HCEC 1CT (cell line): ENCODE measurements around the gene RAB11A.

Source experiments
- DNase-seq: peaks from one replicate; pipeline ENCODE4 v3.0.0-alpha.2; 2017

RAB11A gene

GRCh38 chr15:65918357-65918920, 49.1 kb downstream of the RAB11A start:
- DNase-seq, result no peak

- no peak for DNase-seq
Observed at GRCh38 chr15:65918945-65919344, 49.7 kb downstream of the RAB11A start.

GRCh38 chr15:65919353-65919752, 50.1 kb downstream of the RAB11A start:
- no peak for DNase-seq

- no peak for DNase-seq
Observed at GRCh38 chr15:65920121-65920520, 50.8 kb downstream of the RAB11A start.

GRCh38 chr15:65920825-65921309, 51.6 kb downstream of the RAB11A start:
- DNase-seq, result no peak

- DNase-seq, result no peak
Observed at GRCh38 chr15:65921780-65922179, 52.5 kb downstream of the RAB11A start.

- DNase-seq, result no peak
Observed at GRCh38 chr15:65922621-65923020, 53.3 kb downstream of the RAB11A start.

GRCh38 chr15:65923264-65923663, 54.0 kb downstream of the RAB11A start:
- no peak for DNase-seq

GRCh38 chr15:65924004-65924403, 54.7 kb downstream of the RAB11A start:
- DNase-seq, result no peak

GRCh38 chr15:65925338-65925737, 56.0 kb downstream of the RAB11A start:
- DNase-seq, result no peak

- no peak for DNase-seq
Observed at GRCh38 chr15:65926459-65926858, 57.2 kb downstream of the RAB11A start.

GRCh38 chr15:65926899-65927298, 57.6 kb downstream of the RAB11A start:
- DNase-seq, result no peak

GRCh38 chr15:65927545-65927944, 58.3 kb downstream of the RAB11A start:
- DNase-seq, result no peak

GRCh38 chr15:65929573-65929972, 60.3 kb downstream of the RAB11A start:
- DNase-seq, result no peak

GRCh38 chr15:65930134-65930533, 60.8 kb downstream of the RAB11A start:
- no peak for DNase-seq

- no peak for DNase-seq
Observed at GRCh38 chr15:65931221-65931620, 61.9 kb downstream of the RAB11A start.

- no peak for DNase-seq
Observed at GRCh38 chr15:65935391-65935790, 66.1 kb downstream of the RAB11A start.

- DNase-seq, result no peak
Observed at GRCh38 chr15:65936282-65936681, 67.0 kb downstream of the RAB11A start.

- DNase-seq, result no peak
Observed at GRCh38 chr15:65937054-65937453, 67.8 kb downstream of the RAB11A start.

GRCh38 chr15:65937476-65937875, 68.2 kb downstream of the RAB11A start:
- DNase-seq, result no peak

- no peak for DNase-seq
Observed at GRCh38 chr15:65938604-65939003, 69.3 kb downstream of the RAB11A start.

- DNase-seq, result peak; percentile 87
Observed at GRCh38 chr15:65939901-65940617, 70.8 kb downstream of the RAB11A start.

- no peak for DNase-seq
Observed at GRCh38 chr15:65940618-65940909, 71.3 kb downstream of the RAB11A start.
